HepG2 (cell line): ENCODE results near the gene NAT9. TPM values are rescaled to one million over a fixed set of nuclear protein-coding genes. Genes with fewer than 3 reads are reported as not detected.

Source experiments
- ATAC-seq: fragments of 200-7000 bp; cut with Tn5 transposase; 3 replicates; pipeline ENCODE4 v1.9.1; 2020; ENCODE audit warnings: mild to moderate bottlenecking, moderate library complexity
- BruUV-seq: library from RNA; stranded (reverse); fragments of 400-500 nt; replicated peaks from 2 replicates; lab custom pipeline; 2021; lab: Mats Ljungman, UMichigan
- CTCF ChIA-PET: fragments of 300-600 bp; formaldehyde crosslinking; extraction: SDS; loops from one replicate; lab custom pipeline; 2021; ENCODE audit warnings: low total read pairs, inconsistent platforms, low intra/inter-chr PET ratio; lab: Yijun Ruan, JAX
- POLR2A ChIA-PET: fragments of 350-600 bp; sonication (Branson Sonifier 250); formaldehyde crosslinking; loops from one replicate; lab custom pipeline; 2020; ENCODE audit warnings: antibody characterized with exemption, inconsistent platforms; lab: Yijun Ruan, JAX
- DNase-seq: peaks from one replicate; pipeline ENCODE4 v3.0.0-alpha.2; 2015; ENCODE audit warnings: low spot score
- FAIRE-seq: peaks from 3 replicates; lab custom pipeline; 2011; peaks lifted over from hg19 to GRCh38; lab: Jason Lieb, UNC
- H2AFZ ChIP-seq: one replicate; pipeline ENCODE4 v1.6.1; 2011; ENCODE audit warnings: low read length, inconsistent platforms
- H3K27ac ChIP-seq: fragments of 300-600 bp; 3 replicates; pipeline ENCODE4 v1.8.0; 2011; ENCODE audit warnings: mixed run types, mild to moderate bottlenecking, mixed read lengths, low read length, inconsistent platforms; ENCODE audit not compliant: insufficient read depth; ENCODE audit errors: extremely low read length
- H3K27me3 ChIP-seq, 2 experiments: fragments of 200-600 bp in 1 of 2; 2 replicates in 1 of 2; 3 replicates in 1 of 2; pipeline versions ENCODE4 v1.6.0 to v1.8.0; 2011; ENCODE audit warnings: low read length in 2 of 2, mild to moderate bottlenecking in 2 of 2, moderate library complexity in 2 of 2, inconsistent platforms in 1 of 2; ENCODE audit not compliant: insufficient read depth in 2 of 2, control insufficient read depth in 1 of 2
- H3K36me3 ChIP-seq, 2 experiments: fragments of 200-600 bp in 1 of 2; replicated peaks in 1 of 2; 2 replicates in 1 of 2; 3 replicates in 1 of 2; pipeline versions ENCODE4 v1.5.1 to v1.8.0; 2011; ENCODE audit warnings: low read length in 2 of 2, inconsistent platforms in 1 of 2; ENCODE audit not compliant: insufficient read depth in 2 of 2, control insufficient read depth in 1 of 2
- H3K4me1 ChIP-seq: 2 replicates; pipeline ENCODE4 v1.5.1; 2012; ENCODE audit warnings: low read length, inconsistent platforms; ENCODE audit not compliant: insufficient read depth
- H3K4me2 ChIP-seq: 2 replicates; pipeline ENCODE4 v1.6.0; 2011; ENCODE audit warnings: low read depth, low read length, inconsistent platforms
- H3K4me3 ChIP-seq, 3 experiments: fragments of 200-600 bp in 1 of 3; sonication (generic), shearing (Covaris generic) in 1 of 3; replicated peaks in 1 of 3; 2 replicates each; pipeline ENCODE4 v1.5.1; 2011 to 2016; ENCODE audit warnings: low read length in 3 of 3, inconsistent platforms in 2 of 3, low read depth in 2 of 3, mild to moderate bottlenecking in 2 of 3, control low read depth in 1 of 3, mixed read lengths in 1 of 3; ENCODE audit not compliant: insufficient read depth in 1 of 3
- H3K79me2 ChIP-seq: one replicate; pipeline ENCODE4 v1.6.1; 2011; ENCODE audit warnings: low read length, inconsistent platforms; ENCODE audit not compliant: insufficient read depth
- H3K9ac ChIP-seq: 2 replicates; pipeline ENCODE4 v1.6.0; 2011; ENCODE audit warnings: mild to moderate bottlenecking, low read depth, low read length, inconsistent platforms; ENCODE audit not compliant: insufficient read depth
- H3K9me3 ChIP-seq: 2 replicates; pipeline ENCODE4 v1.5.1; 2012; ENCODE audit warnings: mild to moderate bottlenecking, low read length
- H4K20me1 ChIP-seq: 2 replicates; pipeline ENCODE4 v1.6.0; 2011; ENCODE audit warnings: inconsistent platforms, mild to moderate bottlenecking, low read length, moderate library complexity; ENCODE audit not compliant: insufficient read depth
- EED ChIP-seq: sonication (generic); formaldehyde crosslinking; IDR thresholded peaks from 2 replicates; pipeline ENCODE4 v1.5.0; 2020; ENCODE audit warnings: mild to moderate bottlenecking, missing genetic modification reagents
- IKZF4 ChIP-seq: sonication (generic); formaldehyde crosslinking; IDR thresholded peaks from 2 replicates; pipeline ENCODE4 v1.5.1; 2020; ENCODE audit warnings: borderline replicate concordance, mild to moderate bottlenecking, low read depth, missing genetic modification reagents; ENCODE audit errors: not compliant biosample characterization
- ISL2 ChIP-seq: sonication (generic); formaldehyde crosslinking; IDR thresholded peaks from 2 replicates; pipeline ENCODE4 v1.5.0; 2020; ENCODE audit warnings: missing genetic modification reagents
- MEIS2 ChIP-seq: sonication (generic); formaldehyde crosslinking; IDR thresholded peaks from 2 replicates; pipeline ENCODE4 v1.9.0; 2021; ENCODE audit warnings: mild to moderate bottlenecking, missing genetic modification reagents
- ONECUT2 ChIP-seq: sonication (generic); formaldehyde crosslinking; IDR thresholded peaks from 2 replicates; pipeline ENCODE4 v1.4.0; 2020; ENCODE audit warnings: missing genetic modification reagents
- RBM22 ChIP-seq: fragments of 200-400 bp; formaldehyde crosslinking; optimal IDR thresholded peaks from 2 replicates; pipeline ENCODE3; 2017; ENCODE audit warnings: mild to moderate bottlenecking, low read length, moderate library complexity
- SMAD9 ChIP-seq: sonication (generic); formaldehyde crosslinking; IDR thresholded peaks from 2 replicates; pipeline ENCODE4 v1.5.1; 2020; ENCODE audit warnings: mild to moderate bottlenecking, missing genetic modification reagents
- ZBTB42 ChIP-seq: sonication (generic); formaldehyde crosslinking; IDR thresholded peaks from 2 replicates; pipeline ENCODE4 v1.5.0; 2020; ENCODE audit warnings: mild to moderate bottlenecking, missing genetic modification reagents
- ZC3H4 ChIP-seq: sonication (generic); formaldehyde crosslinking; IDR thresholded peaks from 2 replicates; pipeline ENCODE4 v1.4.0; 2020; ENCODE audit warnings: missing genetic modification reagents, borderline replicate concordance
- ZNF235 ChIP-seq: sonication (generic); formaldehyde crosslinking; IDR thresholded peaks from 2 replicates; pipeline ENCODE4 v1.8.1; 2023; ENCODE audit warnings: mild to moderate bottlenecking, missing genetic modification reagents, borderline replicate concordance
- ZNF383 ChIP-seq: sonication (generic); formaldehyde crosslinking; IDR thresholded peaks from 2 replicates; pipeline ENCODE4 v1.4.0; 2020; ENCODE audit warnings: missing genetic modification reagents, mild to moderate bottlenecking, borderline replicate concordance
- ZNF570 ChIP-seq: sonication (generic); formaldehyde crosslinking; IDR thresholded peaks from 2 replicates; pipeline ENCODE4 v1.4.0; 2020; ENCODE audit warnings: mild to moderate bottlenecking, missing genetic modification reagents, borderline replicate concordance
- ZNF737 ChIP-seq: sonication (generic); formaldehyde crosslinking; IDR thresholded peaks from 2 replicates; pipeline ENCODE4 v1.5.0; 2020; ENCODE audit warnings: missing genetic modification reagents, mild to moderate bottlenecking, borderline replicate concordance
- ZNF879 ChIP-seq: sonication (generic); formaldehyde crosslinking; IDR thresholded peaks from 2 replicates; pipeline ENCODE4 v1.8.1; 2023; ENCODE audit warnings: missing genetic modification reagents
- WGBS: methylation state at CpG from one replicate; pipeline ENCODE4 v1.1.6; 2017; ENCODE audit warnings: low lambda C conversion rate; 5-methylcytosine and 5-hydroxymethylcytosine counted together
- in situ Hi-C: cut with HindIII; loops from 2 replicates; pipeline ENCODE4 v1.10.0; 2017; ENCODE audit warnings: low pct_unique_long_range_greater_than_20kb; ENCODE audit not compliant: extremely low pct_ligation_motif_present
- intact Hi-C: fragments of 100-400 bp; cut with micrococcal nuclease; formaldehyde crosslinking; loops from one replicate; pipeline ENCODE4 v1.10.0; 2022; ENCODE audit not compliant: unreplicated experiment
- polyA plus RNA-seq, 8 experiments: library from polyadenylated mRNA; depleted of rRNA in 3 of 8; stranded (reverse) in 7 of 8; unstranded in 1 of 8; fragments of >200 nt; fragmentation: Illumina TruSeq in 4 of 8; extraction: Trizol in 4 of 8; gene quantifications; 2 replicates each; pipeline versions ENCODE4 v1.2.1 to v1.2.3, GENCODE V29; 2011 to 2016; ENCODE audit warnings: low read depth in 4 of 8, missing spikeins in 1 of 8, mixed read lengths in 1 of 8; ENCODE audit not compliant: insufficient read depth in 1 of 8
- total RNA-seq, 5 experiments: library from RNA; depleted of rRNA; stranded (reverse); fragments of >200 nt; fragmentation: Illumina TruSeq; extraction: Trizol; gene quantifications; 2 replicates each; pipeline ENCODE4 v1.2.3, GENCODE V29; 2016; ENCODE audit warnings: low read depth in 1 of 5
- TF ChIP-seq, protein P1 (sequence below): sonication (generic); formaldehyde crosslinking; IDR thresholded peaks from 2 replicates; pipeline ENCODE4 v1.5.0; 2020; ENCODE audit warnings: mild to moderate bottlenecking, low read depth, missing genetic modification reagents, borderline replicate concordance
- TF ChIP-seq, protein P2 (sequence below): IDR thresholded peaks from 2 replicates; pipeline ENCODE4 v1.6.1; 2012; ENCODE audit warnings: low read length, improper control_type of control experiment
- TF ChIP-seq, protein P3 (sequence below): sonication (generic); formaldehyde crosslinking; IDR thresholded peaks from 2 replicates; pipeline ENCODE4 v1.4.0; 2020; ENCODE audit warnings: missing genetic modification reagents

Gene NAT9
- total and polyA plus RNA-seq, 2 of the 13 experiments (the other 11 are each of a cell fraction or from before 2014, with no cell fraction given) = 39.7 to 44.2 TPM

DNA sequence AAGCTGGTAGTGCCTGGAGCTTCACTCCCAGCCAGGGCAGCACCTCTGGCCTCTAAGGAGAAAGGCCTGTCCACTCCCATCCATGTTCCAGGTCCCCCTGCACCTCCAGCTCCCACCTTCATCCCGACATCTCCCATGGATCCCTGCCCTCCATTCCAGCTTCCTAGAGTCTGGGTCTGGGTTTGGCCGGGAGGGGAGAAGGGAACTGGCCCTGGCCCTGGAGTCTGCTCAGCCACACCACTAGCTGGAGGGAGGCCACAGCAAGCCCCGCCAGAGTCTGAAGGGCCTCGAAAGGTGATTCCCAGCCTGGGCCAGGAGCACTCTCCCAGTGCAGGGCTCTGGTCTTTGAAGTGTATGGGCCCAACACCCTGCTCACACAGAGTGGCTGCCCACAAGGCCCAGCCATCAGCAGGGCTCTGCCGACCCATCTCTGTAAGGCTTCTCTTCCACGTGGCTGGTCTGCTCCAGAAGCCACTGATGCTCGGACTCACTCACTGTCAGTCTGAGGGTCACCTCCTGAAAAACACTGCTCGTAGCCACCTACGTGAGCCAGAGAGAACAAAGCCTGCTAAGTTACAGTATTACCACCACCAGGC lies 4.7 kb downstream of the NAT9 start:
- H3K36me3 ChIP-seq = peaks cover 37 to 61% of the 10 kb centered on the region in 2 experiments
- peaks cover 26% of the 10 kb centered on the region for H3K79me2 ChIP-seq
- DNase-seq (no peak), FAIRE-seq (no peak), ATAC-seq (peak; percentile 5)
- 92% methylated on average over 9 of the region's 9 CpGs for WGBS
- H3K4me3 ChIP-seq = no peak overlapping the region
- CTCF ChIA-PET = interaction anchor here (1.5 to 12.2 kb wide), 3 partner anchors 9 to 114 kb away, joined by 7 to 219 read pairs (median 10); partner anchors contain the start of gene NHERF1
- H3K27me3 ChIP-seq = no peaks in the 10 kb centered on the region; a peak in 1 of 5 replicates
- no peak overlapping the region for H2AFZ ChIP-seq
- intact Hi-C loops (no loop called here), in situ Hi-C loops (no loop called here)
- H3K4me1 ChIP-seq = peaks cover 87% of the 10 kb centered on the region
- peaks cover 20% of the 10 kb centered on the region; the same call in 1 of the 2 replicates for H4K20me1 ChIP-seq
- POLR2A ChIA-PET = interaction anchor here (0.7 to 29.3 kb wide), 7 partner anchors 12 to 102 kb away, joined by 3 to 1459 read pairs (median 7); partner anchors contain the start of genes FDXR, NHERF1 and RAB37
- H3K27ac ChIP-seq = peak overlapping the region; percentile 52
- TSS peak; percentile 3 for BruUV-seq
- no peak overlapping the region for H3K4me2 ChIP-seq
- H3K9ac ChIP-seq = no peak overlapping the region
- H3K9me3 ChIP-seq = no peaks in the 10 kb centered on the region
- TF ChIP-seq ZBTB42 (no peak), ONECUT2 (no peak), MEIS2 (CRISPR knock-in tag) (no peak), ISL2 (CRISPR knock-in tag) (0 out of 2 replicates have a peak, but pooled peaks have one; percentile 7), RBM22 (peak; percentile 9), IKZF4 (CRISPR knock-in tag) (peak; percentile 27), SMAD9 (CRISPR knock-in tag) (0 out of 2 replicates have a peak, but pooled peaks have one; percentile 72), EED (no peak), ZNF383 (no peak), ZNF879 (CRISPR knock-in tag) (no peak), ZNF737 (CRISPR knock-in tag) (no peak), ZNF570 (CRISPR knock-in tag) (no peak), ZNF235 (CRISPR knock-in tag) (no peak), ZC3H4 (CRISPR knock-in tag) (0 out of 2 replicates have a peak, but pooled peaks have one; percentile 61)
- TF ChIP-seq, protein P1, sequence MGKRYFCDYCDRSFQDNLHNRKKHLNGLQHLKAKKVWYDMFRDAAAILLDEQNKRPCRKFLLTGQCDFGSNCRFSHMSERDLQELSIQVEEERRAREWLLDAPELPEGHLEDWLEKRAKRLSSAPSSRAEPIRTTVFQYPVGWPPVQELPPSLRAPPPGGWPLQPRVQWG (CRISPR knock-in tag) = no peak
- TF ChIP-seq, protein P2, sequence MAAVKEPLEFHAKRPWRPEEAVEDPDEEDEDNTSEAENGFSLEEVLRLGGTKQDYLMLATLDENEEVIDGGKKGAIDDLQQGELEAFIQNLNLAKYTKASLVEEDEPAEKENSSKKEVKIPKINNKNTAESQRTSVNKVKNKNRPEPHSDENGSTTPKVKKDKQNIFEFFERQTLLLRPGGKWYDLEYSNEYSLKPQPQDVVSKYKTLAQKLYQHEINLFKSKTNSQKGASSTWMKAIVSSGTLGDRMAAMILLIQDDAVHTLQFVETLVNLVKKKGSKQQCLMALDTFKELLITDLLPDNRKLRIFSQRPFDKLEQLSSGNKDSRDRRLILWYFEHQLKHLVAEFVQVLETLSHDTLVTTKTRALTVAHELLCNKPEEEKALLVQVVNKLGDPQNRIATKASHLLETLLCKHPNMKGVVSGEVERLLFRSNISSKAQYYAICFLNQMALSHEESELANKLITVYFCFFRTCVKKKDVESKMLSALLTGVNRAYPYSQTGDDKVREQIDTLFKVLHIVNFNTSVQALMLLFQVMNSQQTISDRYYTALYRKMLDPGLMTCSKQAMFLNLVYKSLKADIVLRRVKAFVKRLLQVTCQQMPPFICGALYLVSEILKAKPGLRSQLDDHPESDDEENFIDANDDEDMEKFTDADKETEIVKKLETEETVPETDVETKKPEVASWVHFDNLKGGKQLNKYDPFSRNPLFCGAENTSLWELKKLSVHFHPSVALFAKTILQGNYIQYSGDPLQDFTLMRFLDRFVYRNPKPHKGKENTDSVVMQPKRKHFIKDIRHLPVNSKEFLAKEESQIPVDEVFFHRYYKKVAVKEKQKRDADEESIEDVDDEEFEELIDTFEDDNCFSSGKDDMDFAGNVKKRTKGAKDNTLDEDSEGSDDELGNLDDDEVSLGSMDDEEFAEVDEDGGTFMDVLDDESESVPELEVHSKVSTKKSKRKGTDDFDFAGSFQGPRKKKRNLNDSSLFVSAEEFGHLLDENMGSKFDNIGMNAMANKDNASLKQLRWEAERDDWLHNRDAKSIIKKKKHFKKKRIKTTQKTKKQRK = no peak
- TF ChIP-seq, protein P3, sequence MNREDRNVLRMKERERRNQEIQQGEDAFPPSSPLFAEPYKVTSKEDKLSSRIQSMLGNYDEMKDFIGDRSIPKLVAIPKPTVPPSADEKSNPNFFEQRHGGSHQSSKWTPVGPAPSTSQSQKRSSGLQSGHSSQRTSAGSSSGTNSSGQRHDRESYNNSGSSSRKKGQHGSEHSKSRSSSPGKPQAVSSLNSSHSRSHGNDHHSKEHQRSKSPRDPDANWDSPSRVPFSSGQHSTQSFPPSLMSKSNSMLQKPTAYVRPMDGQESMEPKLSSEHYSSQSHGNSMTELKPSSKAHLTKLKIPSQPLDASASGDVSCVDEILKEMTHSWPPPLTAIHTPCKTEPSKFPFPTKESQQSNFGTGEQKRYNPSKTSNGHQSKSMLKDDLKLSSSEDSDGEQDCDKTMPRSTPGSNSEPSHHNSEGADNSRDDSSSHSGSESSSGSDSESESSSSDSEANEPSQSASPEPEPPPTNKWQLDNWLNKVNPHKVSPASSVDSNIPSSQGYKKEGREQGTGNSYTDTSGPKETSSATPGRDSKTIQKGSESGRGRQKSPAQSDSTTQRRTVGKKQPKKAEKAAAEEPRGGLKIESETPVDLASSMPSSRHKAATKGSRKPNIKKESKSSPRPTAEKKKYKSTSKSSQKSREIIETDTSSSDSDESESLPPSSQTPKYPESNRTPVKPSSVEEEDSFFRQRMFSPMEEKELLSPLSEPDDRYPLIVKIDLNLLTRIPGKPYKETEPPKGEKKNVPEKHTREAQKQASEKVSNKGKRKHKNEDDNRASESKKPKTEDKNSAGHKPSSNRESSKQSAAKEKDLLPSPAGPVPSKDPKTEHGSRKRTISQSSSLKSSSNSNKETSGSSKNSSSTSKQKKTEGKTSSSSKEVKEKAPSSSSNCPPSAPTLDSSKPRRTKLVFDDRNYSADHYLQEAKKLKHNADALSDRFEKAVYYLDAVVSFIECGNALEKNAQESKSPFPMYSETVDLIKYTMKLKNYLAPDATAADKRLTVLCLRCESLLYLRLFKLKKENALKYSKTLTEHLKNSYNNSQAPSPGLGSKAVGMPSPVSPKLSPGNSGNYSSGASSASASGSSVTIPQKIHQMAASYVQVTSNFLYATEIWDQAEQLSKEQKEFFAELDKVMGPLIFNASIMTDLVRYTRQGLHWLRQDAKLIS (CRISPR knock-in tag) = no peak
